Panc1 (cell line): ENCODE measurements around the gene VARS2.

Source experiments
- CTCF ChIP-seq: fragments of 450-650 bp; IDR thresholded peaks from 2 replicates; pipeline ENCODE4 v1.5.1; 2017; ENCODE audit warnings: mild to moderate bottlenecking
- POLR2AphosphoS5 ChIP-seq: IDR thresholded peaks from 2 replicates; pipeline ENCODE4 v1.6.1; 2012; ENCODE audit warnings: mild to moderate bottlenecking, low read depth, low read length, moderate library complexity
- REST ChIP-seq, 2 experiments: IDR thresholded peaks; 2 replicates each; pipeline ENCODE4 v1.6.1; 2011 to 2012; ENCODE audit warnings: low read depth in 2 of 2, control low read depth in 1 of 2, low read length in 1 of 2, mild to moderate bottlenecking in 1 of 2, moderate library complexity in 1 of 2; ENCODE audit not compliant: insufficient read depth in 1 of 2

DNA sequence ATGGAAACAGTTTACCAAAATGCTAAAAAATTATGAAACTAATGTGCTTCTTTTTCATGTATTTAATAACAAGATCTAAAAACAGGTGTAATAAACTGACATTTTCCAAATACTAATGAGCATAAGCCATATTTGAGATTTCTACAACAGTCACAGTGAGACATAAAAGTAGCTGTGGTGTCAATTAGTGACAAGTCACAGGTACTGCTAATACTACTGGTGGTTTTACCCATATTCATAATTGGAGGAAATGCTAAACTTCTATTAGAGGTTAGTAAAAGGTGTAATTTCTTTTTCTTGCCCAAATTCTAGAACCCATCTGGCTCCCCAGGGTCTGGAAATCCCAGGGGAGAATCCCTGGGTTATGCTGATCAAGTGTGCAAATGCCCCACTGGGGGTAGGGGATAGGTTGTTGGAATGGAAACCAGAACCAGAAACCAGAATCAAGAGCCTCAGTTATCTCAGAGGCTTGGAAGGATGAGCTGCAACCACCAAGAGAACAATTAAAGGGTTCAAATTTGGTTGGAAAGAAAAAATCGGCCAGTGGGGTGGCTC is 13.1 kb upstream of the VARS2 start:
- no peak for TF ChIP-seq REST (IDR thresholded peaks at IDR 0.05; ENCODE audit: insufficient read depth in 1 of 2, low read depth in 2 of 2, low read length in 1 of 2)
- TF ChIP-seq CTCF: no peak
- no peak for TF ChIP-seq POLR2AphosphoS5
